ENCODE data around the gene RAB1B.
"Not testable (repeated sequence)": the region's sequence is repeated elsewhere in the genome, so short reads cannot be mapped to it uniquely, and the experiment has no call there.

The RAB1B gene

GRCh38 chr11:66309475-66309874 lies 41.0 kb downstream of the RAB1B start:
- DNase-seq (ENCODE audit: low spot score), result no peak

DNA sequence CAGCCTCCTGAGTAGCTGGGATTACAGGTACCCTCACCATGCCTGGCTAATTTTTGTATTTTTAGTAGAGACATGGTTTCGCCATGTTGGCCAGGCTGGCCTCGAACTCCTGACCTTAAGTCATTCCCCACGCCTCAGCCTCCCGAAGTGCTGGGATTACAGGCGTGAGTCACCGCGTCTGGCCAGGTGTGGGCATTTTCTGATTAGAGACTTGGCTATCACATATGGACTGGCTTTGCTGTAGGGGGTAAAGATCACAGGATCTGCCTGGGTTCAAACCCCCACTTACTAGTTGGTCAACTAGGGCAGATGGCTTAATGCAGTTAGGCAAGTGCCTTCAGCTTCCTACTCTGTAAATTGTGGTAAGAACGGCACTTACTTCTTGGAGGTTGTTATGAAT lies 41.9 kb downstream of the RAB1B start:
- DNase-seq (ENCODE audit: low spot score), result no peak

DNA sequence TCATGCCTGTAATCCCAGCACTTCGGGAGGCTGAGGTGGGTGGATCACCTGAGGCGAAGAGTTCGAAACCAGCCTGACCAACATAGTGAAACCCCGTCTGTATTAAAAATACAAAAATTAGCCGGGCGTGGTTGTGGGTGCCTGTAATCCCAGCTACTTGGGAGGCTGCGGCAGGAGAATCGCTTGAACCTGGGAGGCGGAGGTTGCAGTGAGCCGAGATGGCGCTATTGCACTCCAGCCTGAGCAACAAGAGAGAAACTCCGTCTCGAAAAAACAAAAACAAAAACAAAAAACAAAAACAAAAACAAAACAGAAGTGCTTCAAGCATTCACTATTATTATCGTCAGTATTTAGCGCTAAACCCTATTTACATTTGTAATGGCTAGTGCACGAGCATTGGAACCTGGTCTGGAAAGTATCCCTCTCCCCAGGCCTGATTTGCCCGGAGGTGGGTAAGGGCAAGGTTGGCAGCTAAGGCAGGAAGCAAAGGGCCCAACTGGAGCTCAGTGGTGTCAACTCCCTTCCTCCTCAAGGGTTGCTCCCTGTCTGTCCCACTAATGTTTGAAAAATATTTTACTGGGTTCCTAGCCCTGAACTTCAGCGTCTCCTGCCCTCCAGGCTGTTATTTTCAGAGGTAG lies 42.5 kb downstream of the RAB1B start:
- not testable (repeated sequence) for DNase-seq (ENCODE audit: low spot score)

GRCh38 chr11:66311470-66311964 lies 43.1 kb downstream of the RAB1B start:
- no peak for DNase-seq (ENCODE audit: low spot score)

DNA sequence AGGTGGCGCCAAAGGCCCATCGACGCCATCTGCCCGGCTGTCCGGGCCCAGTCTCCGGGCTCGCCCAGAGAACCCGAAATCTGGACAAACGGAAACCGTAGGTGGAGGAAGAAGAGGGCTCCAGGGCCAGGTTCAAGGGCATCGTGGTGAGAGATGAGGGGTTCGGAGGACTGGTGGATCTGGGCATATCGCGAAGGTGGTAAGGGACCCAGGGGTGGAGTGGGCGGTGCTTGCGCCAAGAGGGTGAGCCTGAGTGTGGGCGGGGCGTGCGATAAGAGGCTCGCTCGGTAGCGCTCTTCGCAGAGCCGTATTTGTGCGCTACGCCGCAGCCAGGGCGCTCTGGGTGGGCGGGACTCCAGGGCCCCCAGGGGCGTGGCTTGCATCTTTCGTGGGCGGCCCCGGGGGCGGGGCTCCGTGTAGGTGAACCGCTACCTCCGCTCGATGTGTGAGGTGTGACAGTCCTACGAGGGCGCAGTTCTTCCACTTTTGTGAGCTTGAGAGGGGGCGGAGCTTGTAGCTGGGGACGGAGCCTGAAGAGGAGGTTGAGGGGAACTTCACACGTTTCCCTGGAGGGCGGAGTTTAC lies 43.6 kb downstream of the RAB1B start:
- peak; percentile 85 for DNase-seq (ENCODE audit: low spot score)

DNA sequence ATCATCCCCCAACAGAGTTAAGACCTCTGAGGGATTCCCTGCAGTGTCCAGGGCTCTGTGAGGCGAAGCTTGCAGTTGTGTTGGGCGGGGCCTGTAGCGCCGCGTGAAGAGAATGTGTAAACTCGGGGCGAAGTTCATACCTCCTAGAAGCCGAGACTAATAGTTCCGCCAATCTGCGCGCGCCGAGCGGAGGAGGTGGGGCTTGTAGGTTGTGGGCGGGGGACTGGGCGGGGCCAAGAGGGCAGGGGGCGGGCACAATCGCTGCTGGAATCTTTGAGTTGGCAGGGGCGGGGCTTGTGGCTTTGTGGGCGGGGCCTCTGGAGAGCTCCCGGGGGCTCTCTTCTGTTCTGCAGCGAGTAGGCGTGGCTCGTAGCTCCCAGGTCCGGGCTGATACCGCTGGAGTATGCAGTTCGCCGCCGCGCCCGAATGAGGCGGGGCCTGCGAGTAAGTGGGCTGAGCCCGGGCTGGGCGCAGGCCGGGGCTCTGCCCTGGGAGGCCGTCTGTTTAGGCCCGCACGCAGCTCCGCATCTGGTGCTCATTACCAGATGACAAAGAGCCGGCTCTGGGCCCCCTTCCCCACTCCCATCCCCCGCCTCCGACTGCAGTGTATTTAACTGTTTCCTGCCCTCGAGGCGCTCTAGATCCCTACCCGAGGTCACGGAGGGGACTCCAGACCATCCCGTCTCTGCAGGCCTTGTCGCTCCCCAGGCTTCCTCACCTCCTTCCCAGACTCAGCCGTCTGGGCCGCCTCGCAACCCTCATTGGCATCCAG lies 44.3 kb downstream of the RAB1B start:
- peak; percentile 95 for DNase-seq (ENCODE audit: low spot score)

- no peak for DNase-seq (ENCODE audit: low spot score)
These were observed 45.1 kb downstream of the RAB1B start for GRCh38 chr11:66313321-66314185.

- no peak for DNase-seq (ENCODE audit: low spot score)
These were observed 45.7 kb downstream of the RAB1B start for GRCh38 chr11:66314186-66314501.

DNA sequence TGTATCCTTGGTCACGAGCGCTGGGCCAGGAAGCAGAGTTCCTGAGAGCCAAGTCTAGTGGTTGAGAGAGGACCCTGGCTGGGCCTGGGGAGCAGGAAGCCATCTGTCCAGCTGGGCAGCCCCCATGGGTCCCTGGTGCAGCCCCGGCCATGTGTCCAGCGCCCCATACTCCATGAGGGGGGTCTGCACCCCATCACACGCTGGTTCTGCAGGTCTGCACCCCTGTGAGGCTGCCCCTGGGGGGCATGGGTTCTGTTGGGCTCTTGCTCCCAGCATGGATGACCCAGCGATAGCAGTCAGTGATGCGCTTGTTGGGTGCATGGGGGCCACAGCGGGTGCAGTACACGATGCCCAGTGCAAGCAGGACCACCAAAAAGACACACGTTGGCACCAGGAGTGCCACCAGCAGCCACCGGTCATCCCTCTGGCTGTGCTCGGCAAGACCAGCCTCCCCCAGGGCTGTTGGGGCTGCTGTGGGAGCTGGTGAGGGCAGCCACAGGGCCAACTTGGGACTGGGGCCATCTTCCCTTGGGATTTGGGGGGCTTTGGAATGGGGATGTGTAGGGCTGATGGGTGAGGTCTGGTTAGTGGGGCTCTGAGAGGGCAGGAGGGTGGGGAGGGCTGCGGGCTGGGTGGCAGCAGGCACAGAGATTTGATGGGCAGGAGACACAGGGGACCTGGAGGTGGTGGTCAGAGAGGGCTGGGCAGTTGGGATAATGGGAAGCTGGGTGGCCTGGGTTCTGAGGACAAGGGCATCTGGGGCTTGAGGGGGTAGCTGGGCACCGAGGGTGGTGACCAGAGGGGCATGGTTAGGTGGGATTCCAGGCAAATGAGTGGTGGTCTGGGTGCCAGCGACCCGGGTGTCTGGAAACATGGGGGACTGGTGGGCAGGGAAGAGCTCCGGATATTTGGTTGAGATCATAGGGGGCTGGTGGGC lies 46.4 kb downstream of the RAB1B start:
- no peak for DNase-seq (ENCODE audit: low spot score)

DNA sequence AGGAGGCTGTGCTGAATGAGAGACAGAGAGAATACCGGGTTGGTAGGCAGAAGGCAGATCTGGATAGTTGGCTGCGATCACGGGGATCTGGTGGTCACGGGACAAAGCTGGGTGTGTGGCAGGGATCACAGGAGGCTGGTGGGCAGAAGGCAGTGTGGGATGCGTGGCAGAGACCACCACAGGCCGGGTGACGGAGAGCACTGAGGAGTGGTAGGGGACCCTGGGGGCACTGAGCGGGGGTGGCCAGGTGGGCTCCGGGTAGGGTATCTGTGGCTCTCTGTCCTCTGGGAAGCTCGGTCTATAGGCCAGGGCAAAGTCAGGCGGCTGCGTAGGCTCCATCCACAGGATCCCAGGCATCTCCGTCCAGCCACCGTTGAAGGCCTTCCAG lies 47.1 kb downstream of the RAB1B start:
- DNase-seq (ENCODE audit: low spot score), result no peak

GRCh38 chr11:66315921-66316811 lies 47.7 kb downstream of the RAB1B start:
- DNase-seq (ENCODE audit: low spot score), result no peak

DNA sequence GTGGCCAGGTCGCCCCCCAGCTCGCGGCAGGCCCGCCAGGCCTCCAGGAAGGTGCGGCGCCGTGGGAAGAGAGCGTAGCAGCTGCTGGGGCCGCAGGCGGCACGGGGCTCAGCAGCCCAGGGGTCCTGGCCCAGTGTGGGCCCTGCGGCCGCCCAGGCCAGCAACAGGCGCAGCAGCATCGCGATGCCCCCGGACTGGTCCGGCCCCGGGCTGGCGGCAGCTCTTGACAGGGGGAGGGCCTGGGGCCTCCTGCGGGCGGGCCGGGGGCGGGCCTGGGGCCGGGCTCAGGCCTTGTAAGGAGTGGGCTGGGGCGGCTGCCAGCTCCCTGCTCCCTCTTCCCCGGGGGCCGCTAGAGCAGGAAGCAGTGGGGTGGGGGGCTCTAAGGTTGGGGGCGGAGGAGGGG lies 48.4 kb downstream of the RAB1B start, which contains the start of gene CD248:
Gene CD248 (minus strand): TSS at position 196 of the 403 bp plus-strand sequence. CDS start 17 bp downstream, at position 179.
- DNase-seq (ENCODE audit: low spot score), result no peak

DNA sequence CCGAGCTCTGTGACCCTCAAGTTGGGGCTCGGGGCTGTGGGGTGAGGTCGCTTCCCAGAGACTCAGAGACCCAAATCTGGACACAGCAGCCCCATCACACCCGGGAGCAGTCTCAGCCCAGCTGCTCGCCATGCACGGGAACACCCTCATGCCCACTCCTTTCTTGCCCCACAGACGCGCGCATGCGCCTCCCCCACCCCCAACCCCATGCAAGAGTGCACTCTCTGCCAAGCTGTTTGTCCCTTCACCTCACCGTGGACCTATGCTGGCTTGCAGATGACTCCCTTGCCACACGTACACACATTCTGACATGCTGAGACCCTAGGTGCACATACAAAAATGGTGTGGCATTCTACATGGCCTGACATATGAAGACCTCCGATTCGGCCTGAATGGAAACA lies 48.9 kb downstream of the RAB1B start:
- DNase-seq (ENCODE audit: low spot score), result no peak

DNA sequence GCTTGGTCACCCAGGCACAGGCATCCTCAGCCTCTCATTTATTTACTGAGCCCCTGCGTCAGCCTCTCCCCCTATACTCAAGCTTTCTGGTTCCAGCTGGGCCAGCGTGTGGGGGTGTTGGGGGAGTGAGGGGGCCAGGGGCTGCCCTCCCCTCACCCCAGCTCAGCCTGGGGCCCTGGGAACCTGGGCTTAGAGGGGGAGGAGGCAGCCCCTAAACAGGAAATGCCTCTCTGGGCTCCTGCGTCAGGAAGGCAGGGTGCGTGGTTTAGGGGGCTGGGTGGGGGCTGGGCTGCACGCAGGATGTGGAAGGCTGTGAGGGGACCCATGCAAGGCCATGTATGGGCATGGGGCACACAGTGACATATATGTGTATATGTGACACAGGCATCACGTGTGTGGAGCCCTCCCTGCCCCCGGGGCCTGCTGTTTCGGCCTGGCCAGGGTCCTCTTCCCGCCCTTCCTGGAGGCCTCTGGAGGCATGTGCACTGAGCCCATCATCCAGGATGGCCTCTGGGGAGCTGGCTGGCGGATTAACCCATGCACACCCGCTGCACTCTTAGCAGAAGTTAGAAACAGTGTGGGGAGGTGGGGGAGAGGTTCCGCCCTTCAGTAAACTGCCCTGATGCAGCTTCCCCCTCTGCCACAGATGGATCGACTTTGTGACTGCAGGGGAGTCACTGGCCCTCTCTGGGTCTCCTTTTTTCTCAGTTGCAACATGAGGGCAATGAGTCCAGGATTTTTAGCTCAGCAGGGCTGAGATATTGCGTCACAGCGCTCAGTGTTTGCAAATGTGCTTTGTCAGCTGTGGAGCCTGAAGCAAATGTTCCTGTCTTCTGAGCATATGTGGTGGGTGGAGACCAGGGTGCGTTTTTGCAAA lies 49.5 kb downstream of the RAB1B start:
- DNase-seq (ENCODE audit: low spot score), result no peak

GRCh38 chr11:66318600-66318970 lies 50.1 kb downstream of the RAB1B start:
- DNase-seq (ENCODE audit: low spot score), result no peak

DNA sequence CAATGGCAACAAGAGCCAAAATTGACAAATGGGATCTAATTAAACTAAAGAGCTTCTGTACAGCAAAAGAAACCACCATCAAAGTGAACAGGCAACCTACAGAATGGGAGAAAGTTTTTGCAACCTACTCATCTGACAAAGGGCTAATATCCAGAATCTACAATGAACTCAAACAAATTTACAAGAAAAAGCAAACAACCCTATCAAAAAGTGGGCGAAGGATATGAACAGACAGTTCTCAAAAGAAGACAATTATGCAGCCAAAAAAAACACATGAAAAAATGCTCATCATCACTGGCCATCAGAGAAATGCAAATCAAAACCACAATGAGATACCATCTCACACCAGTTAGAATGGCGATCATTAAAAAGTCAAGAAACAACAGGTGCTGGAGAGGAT lies 51.9 kb downstream of the RAB1B start:
- not testable (repeated sequence) for DNase-seq (ENCODE audit: low spot score)

DNA sequence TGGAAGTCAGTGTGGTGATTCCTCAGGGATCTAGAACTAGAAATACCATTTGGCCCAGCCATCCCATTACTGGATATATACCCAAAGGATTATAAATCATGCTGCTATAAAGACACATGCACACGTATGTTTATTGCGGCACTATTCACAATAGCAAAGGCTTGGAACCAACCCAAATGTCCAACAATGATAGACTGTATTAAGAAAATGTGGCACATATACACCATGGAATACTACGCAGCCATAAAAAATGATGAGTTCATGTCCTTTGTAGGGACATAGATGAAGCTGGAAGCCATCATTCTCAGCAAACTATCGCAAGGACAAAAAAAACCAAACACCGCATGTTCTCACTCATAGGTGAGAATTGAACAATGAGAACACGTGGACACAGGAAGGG lies 52.3 kb downstream of the RAB1B start:
- DNase-seq (ENCODE audit: low spot score), result not testable (repeated sequence)

GRCh38 chr11:66321606-66322005 lies 53.2 kb downstream of the RAB1B start:
- no peak for DNase-seq (ENCODE audit: low spot score)

All from kidney capillary endothelial cell (primary cell).